Upper lobe of left lung (tissue), 4 donors: ENCODE data around the gene CPLANE1.

Source experiments
- EP300 ChIP-seq, 4 donors: sonication (generic); formaldehyde crosslinking; IDR thresholded peaks; one replicate each; pipeline ENCODE4 v1.5.1; 2017; ENCODE audit warnings: antibody characterized with exemption in 4 of 4, control low read depth in 2 of 4
- POLR2A ChIP-seq, 4 donors: fragments of 450-650 bp; IDR thresholded peaks; one replicate each; pipeline ENCODE4 v1.5.1; 2016 to 2017; ENCODE audit warnings: antibody characterized with exemption in 4 of 4, mild to moderate bottlenecking in 2 of 4
- POLR2AphosphoS5 ChIP-seq, 2 donors: sonication (generic); formaldehyde crosslinking; IDR thresholded peaks; one replicate each; pipeline ENCODE4 v1.5.1; 2017; ENCODE audit warnings: antibody characterized with exemption in 2 of 2
- TF ChIP-seq, protein P1 (sequence below), 6 experiments: fragments of 450-650 bp in 4 of 6; fragments of 200-600 bp in 2 of 6; sonication (generic) in 2 of 6; IDR thresholded peaks; one replicate each; pipeline ENCODE4 v1.5.1; 2016 to 2019; ENCODE audit warnings: antibody characterized with exemption in 6 of 6

- TF ChIP-seq EP300 (IDR thresholded peaks at IDR 0.05) (no peak), POLR2AphosphoS5 (IDR thresholded peaks at IDR 0.05) (no peak), POLR2A (IDR thresholded peaks at IDR 0.05) (no peak)
- TF ChIP-seq, protein P1, sequence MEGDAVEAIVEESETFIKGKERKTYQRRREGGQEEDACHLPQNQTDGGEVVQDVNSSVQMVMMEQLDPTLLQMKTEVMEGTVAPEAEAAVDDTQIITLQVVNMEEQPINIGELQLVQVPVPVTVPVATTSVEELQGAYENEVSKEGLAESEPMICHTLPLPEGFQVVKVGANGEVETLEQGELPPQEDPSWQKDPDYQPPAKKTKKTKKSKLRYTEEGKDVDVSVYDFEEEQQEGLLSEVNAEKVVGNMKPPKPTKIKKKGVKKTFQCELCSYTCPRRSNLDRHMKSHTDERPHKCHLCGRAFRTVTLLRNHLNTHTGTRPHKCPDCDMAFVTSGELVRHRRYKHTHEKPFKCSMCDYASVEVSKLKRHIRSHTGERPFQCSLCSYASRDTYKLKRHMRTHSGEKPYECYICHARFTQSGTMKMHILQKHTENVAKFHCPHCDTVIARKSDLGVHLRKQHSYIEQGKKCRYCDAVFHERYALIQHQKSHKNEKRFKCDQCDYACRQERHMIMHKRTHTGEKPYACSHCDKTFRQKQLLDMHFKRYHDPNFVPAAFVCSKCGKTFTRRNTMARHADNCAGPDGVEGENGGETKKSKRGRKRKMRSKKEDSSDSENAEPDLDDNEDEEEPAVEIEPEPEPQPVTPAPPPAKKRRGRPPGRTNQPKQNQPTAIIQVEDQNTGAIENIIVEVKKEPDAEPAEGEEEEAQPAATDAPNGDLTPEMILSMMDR (IDR thresholded peaks at IDR 0.05): no peak
These were observed 51.7 kb downstream of the CPLANE1 start for GRCh38 chr5:37197340-37198050.
